NCI-H1092 (cell line): ENCODE results near the gene TSPAN11.
A peak's percentile ranks its signal among the peaks of the same experiment; 100 is the strongest.

Source experiments
- DNase-seq: peaks from one replicate; lab custom pipeline; 2025; lab: John Stamatoyannopoulos, UW

Gene TSPAN11

DNA sequence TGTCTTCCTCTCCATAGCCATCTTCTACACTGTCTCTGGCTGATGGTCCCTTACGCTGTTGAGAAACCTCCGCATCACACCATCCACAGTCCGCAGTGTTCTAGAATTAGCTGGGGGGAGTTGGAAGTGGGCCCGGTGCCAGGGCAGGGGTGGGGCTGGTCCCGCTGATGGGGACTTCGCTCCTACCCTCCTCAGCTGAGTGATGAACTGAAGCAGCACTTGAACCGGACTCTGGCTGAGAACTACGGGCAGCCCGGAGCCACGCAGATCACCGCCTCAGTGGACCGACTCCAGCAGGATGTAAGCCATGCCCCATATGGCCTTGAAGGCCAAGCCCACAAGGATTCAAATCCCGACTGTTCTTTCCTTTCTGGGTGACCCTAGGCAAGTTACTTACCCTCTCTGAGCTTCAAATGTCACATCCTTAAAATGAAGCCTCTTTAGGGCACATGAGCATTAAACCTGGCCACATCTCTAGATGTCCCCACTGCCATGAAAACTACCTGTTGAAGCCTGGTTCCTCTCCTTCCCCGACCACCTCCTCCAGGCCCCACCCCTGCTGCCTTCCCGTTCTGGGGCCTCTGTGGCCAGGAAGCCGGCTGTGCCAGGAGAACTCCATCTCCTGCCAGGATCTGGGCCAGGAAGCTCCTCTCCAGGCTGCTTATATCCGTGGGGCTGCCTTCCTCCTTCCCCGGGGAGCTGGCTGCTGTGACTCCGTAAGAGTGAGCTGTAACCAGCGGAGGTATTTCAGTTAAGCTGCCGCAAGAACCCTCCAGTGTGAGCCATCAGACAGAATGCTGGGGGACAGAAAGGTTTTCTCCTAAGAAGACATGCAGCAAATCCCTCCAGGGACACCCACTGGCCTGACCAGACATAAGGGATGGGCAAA is 53.1 kb downstream of the TSPAN11 start:
- DNase-seq, result no peak

DNA sequence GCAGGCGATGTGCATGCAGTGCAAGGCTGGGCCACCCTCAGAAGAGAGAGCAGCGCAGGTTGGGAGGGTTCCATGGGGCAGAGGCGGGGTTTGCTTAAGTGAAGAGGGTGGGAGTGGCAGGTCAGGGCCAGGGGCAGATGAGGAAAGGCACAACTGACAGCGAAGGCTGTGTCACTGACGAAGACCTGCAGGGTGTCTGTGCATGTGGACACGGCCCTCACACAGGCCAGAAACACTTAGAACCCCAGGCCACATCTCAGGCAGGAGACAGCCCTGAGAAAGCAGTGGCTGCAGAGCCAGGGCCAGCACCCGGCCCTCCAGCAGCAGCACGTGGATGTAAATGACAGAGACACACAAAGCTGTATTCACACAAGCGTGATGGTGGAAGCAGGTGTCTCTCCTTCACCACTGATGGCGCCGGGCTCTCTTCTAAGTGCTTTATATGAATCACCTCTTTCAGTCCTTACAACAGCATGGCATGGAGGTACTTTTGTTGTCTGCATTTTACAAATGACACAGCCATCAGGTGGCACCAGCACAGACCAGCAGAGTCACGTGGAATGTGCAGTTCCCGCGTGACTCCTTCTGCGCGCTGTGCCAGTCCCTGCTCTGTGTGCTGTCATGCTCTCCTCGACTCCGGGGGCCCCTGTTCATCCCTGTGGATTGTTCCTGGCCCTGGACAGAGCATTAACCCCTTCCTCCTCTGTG is 54.6 kb downstream of the TSPAN11 start:
- no peak for DNase-seq

DNA sequence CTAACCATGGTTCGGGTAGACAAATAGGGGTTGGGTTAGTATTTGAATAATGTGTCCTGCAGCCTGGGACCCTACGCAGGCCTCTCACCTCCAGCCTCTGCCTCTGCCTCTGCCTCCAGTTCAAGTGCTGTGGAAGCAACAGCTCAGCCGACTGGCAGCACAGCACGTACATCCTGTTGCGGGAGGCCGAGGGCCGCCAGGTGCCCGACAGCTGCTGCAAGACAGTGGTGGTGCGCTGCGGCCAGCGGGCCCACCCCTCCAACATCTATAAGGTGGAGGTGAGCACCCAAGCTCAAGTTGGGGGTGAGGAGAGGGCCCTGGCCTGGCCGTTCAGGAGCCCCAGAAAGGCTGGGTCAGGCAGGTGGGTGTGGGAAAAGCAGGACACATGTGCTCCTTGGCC is 55.9 kb downstream of the TSPAN11 start:
- DNase-seq, result no peak

DNA sequence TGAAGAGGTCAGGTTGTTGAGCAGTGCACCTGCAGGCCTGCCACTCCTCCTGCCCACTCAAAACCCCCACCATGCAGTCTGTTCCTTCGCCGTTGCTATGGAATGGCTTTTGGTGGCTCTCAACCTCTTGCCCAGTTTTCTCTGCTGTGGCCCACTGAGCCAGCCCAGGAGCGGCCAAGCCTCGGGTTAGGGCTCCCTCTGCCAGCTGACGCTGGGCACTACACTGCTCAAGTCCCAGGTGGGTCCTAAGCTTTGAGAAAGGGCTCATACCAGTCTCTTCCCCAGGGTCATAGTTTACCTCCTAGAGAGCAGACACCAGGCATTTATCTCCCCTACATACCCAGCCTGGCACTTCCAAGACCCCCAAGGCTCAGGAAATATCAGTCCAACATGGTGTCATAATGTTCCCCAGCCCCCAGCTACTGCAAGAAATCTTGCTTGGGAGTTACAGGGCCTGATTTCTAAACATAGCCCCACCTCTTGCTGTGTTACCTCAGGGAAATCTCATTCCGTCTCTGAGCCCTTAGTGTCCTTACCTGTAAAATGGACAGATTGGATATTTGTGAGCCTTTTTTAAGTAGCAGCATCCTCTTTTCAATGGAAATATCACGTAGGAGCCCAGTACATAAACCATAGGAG is 59.4 kb downstream of the TSPAN11 start:
- peak; percentile 59 for DNase-seq

DNA sequence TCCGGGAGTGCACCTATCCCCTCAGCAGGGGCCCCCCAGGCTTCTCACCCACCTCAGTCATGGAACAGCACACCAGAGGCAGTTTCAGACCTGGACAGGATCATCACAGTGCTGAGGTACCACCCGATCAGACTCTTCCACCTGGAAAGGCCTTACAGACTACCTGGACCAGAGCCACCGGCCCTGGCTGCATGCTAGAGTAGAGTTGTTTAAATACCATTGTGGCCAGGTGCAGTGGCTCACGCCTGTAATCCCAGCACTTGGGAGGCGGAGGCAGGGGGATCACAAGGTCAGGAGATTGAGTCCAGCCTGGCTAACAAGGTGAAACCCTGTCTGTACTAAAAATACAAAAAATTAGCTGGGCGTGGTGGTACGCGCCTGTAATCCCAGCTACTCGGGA is 61.5 kb downstream of the TSPAN11 start:
- no peak for DNase-seq

DNA sequence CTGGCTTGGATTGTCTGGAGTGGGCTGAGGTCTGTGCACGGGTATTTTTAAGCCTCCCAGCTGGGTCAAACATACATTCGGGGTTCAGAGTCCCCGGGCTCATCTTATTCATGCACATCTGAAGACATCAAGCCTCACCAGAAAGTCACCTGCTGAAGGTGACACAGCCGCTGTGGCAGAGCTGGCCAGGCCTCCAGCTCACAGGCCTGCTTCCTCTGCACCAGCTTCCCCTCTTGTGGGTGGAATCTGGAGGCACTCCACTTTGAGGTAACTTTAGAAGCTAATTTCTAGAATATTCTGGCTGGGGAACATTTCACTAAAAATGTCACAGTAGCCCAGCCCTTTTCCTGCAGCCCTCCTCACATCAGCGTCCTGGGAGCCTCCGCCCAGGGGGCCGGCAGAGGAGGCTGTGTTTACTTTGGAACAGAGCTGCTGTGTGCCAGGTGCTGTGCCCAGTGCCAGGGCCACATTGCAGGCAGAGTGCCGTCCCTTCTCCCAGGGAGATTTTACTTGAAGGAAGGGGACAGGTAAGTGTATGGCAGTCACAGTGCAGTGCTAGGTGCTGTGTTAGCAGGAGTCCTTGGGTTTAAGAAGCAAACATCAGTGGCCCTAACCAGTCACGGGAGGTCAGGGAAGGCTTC is 62.2 kb downstream of the TSPAN11 start:
- peak; percentile 11 for DNase-seq

DNA sequence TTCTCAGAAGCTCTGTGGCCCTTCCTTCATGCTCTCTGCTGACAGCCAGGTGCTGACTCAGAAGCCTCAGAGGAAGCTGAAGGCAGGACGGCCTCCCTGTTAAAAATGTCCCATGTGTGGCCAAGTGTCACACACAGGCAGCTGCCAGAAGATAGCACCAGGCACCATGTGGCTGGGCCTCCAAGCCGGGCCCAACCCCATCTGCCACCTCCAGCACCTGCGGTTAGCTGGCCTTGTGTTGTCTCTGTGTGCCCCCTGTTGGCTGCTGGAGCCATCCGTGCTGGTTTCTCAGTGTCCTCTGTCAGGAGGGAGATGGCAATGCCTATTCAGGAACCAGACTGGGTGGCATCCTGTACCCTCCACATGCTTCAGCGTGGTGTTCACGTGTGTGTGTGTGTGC is 63.2 kb downstream of the TSPAN11 start:
- peak; percentile 63 for DNase-seq

DNA sequence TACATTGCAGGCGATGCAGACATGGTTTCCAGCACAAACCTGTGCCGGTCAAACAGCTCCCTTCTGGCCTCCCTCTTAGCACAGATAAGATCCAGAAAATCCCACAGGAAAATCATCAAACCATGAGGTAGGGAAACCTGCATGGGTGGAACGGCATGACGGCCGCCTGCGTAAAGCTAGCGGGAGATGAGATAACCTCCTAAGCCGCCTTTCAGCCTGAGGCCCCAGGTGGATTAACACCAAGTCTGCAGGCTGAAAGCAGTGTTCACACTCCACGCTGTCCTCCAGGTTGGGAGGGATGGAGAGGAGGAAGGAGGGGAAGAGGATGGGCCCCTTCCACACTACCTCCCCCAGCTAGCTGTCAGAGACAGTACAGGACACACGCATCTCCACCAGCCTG is 63.8 kb downstream of the TSPAN11 start:
- DNase-seq, result no peak

DNA sequence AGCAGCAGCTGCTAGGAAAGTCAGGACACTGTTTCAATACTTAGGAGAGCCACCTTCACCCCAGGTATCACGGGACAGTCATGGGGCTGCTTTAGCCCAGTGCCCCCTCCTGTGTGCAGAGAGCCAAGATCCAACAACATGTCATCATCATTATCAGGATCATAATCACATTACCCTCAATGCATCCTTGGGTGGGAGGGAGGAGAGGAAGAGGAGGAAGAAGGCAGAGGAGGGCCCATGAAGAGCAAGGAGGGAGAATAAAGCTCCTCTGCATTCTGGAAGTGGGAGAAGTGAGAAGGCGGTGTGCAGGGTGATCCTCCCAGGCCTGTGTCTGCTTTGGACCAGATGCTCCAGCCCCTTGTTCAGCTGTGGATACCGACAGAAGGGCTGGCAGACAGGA is 64.2 kb downstream of the TSPAN11 start:
- no peak for DNase-seq

DNA sequence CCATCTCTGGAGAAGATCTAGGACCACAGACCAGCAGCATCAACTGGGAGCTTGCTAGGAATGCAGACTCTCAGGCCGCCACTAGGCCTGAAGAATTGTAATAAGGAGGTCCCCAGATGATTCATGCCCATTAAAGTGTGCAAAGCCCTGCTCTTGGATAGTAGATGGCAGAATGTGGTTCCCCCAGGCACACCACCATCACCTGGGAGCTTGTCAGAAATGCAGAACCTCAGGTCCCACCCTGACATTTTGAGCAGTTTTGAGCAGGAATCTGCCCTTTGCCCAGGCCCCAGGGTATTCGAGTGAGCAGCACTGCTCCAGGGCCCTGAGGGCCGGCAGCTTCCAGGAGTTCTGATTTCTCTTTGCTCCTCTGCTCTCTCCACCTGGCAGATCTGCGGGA is 64.9 kb downstream of the TSPAN11 start:
- no peak for DNase-seq

DNA sequence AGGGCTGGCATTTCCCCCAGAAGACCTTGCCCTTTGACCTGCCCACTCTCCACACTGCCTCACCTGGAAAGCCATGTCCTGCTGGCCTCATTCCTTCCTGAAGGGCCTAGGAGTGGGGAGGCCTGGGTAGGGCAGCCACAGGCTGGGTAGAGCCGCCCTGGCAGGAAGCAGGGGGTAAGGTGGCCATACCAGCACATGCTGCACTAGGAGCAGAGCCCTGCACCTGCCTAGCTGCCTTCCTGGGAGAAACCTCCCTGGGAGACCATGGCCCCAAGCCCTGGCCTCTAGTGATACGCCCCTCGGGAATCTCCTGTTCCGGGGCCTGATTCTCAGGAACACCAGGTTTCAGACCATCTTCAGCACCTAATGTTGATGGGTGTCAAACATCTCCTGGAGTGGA is 65.8 kb downstream of the TSPAN11 start:
- DNase-seq, result no peak

DNA sequence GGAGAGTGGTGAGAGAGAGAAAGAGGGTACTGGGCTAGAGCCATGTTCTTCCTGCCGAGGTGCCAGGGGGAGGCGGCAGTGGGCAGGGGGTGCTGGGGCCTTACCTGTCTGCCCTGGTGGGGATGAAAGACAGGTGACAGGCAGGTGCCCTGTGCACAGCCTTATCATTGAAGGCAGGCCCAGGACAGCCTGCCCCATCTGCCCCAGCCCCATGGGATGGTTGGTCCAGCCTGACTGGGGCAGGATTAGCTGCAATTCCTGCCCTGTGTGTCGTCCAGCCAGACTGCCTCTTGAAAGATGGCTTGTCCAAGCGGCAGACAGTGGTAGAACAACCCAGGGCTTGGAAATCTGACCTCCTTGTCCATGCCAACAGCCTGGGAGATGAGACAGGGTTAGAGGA is 67.2 kb downstream of the TSPAN11 start:
- DNase-seq, result no peak

DNA sequence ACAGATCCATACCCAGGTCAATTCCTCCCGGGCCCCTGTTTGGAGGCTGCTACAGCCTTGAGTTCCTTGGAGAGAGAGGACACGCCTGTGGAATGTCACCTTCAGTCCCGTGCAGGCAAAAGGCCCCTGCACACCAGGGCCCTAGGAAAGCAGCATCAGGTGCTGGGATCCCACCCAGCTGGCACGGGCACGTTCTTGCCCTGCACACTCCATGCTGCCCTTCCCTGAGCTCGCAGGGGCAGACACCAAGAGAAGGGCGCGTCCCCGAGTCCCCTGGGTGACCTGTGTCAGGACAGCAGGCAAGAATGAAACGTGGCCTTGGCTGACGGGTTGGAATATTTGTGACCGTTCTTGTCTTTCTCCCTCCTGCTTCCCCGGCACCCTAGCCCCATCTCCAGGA is 67.7 kb downstream of the TSPAN11 start:
- no peak for DNase-seq

DNA sequence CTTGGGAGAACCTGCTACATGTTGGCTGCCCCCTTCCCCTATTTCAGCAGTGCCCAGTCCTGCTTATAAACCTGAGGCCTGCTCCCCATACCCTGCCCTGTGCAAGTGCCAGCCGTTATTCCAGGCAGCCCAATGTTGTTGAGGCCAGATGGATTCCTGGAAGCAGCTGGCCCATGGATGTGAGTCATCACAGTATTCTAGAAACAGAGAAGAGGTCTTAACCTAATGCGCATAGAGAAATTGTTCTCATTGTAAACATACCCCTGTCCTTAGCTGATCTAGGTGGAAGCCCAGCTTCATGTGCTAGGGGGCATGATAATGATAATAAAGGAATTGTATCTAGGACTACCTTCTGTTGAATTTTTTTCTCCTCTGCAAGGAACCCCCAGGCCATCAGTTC is 69.7 kb downstream of the TSPAN11 start:
- DNase-seq, result no peak

DNA sequence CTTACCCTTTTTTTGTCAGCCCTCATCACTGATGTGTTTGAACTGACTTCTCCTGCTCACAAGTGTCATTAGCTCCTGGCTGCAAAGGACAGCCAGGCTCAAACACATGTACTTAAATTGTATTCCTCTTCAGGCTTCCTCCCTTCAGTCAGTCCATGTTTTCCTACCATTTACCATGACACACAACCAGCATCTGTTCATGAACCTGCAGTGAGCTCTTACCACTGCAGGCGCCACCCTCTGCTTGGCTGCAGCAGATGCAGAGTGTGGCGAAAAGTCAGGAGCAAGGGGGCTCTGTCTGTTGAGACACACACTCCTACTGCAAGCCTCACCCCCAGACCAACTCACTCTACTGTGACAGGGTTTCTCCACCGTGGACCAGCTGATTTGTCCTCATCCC is 70.2 kb downstream of the TSPAN11 start:
- DNase-seq, result no peak

DNA sequence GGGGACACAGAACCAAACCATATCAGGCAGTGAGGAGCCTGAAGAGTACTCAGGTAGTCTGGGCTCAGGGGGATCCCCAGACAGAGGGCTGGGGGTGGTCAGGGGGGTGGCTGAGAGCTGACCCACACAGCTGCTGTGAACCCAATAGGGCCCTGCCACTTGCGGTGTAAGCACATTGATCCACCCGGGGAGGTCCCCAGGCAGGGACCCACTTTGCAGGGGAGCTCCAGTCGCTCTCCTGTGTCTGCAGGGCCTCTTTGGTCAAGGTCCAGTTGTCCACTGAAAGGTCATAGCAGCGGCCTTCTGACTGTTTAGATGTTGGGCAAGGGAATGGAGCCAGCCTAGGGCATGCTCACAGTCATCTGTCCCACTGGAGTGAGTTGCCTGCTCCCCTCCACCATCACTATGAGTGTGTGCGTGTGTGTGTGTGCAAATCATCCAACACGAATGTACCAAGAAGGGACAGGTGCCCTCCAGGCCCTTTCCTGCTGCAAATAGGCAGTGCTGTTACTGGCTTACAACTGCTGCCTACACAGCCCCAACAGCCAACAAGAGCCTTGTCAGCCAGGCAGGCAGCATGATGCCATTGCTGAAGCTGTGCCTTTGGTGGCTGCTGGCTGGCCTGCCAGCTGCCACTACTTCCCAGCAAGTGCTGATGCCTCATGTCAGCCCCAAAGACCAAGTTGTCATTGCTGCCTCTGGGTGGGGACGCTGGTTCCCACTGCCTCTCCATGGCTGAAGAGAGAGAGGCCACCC is 71.3 kb downstream of the TSPAN11 start:
- no peak for DNase-seq

DNA sequence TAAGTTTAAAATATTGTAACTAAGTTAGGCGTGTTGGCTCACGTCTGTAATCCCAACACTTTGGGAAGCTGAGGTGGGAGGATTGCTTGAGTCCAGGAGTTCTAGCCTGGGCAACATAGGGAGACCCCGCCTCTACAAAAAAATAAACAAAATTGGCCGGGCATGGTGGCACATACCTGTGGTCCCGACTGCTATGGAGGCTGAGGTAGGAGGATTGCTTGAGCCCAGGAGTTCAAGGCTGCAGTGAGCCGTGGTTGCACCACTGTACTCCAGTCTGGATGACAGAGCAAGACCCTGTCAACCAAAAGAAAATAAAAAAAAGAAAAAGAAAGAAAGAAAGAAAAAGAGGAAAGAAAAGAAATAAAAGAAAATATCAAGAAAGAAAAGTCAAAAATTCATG is 72.5 kb downstream of the TSPAN11 start:
- no peak for DNase-seq

DNA sequence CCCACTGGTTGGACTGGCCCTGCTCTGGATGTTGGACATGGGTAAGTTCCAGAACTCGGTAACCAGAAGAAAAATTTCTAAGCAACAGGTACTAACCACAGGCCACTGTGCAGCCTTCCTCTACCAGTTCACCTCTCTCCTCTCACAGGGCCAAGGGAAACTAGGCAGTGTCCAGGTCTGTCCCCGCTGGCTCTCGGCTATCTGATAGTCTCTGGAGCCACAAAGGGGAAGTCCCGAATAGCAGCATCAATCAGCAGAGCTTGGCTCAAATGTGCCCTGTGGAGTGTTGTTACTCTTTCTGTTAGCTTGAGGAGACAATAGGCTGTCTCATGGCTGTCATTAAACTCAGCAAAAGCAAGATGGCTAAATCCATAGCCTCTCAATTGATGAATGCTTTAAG is 73.2 kb downstream of the TSPAN11 start:
- DNase-seq, result no peak

DNA sequence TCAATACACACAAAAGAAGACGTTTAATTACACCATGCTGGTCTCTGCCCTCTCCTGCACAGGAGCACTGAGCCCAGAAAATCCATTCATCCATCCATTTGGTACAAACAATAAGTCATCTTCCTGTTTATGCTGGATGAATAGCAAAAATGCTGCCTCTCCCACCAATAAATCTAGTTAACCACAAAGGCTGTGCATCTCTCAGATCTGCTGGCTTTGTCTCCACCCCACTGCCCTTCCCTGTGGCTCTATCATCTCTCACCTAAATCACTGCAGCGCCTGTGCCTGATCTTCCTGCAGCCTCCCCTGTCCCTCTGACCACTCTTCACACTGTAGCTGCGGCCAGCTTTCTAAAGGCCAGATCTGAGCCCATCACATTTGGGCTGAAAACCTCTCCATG is 74.2 kb downstream of the TSPAN11 start:
- no peak for DNase-seq

DNA sequence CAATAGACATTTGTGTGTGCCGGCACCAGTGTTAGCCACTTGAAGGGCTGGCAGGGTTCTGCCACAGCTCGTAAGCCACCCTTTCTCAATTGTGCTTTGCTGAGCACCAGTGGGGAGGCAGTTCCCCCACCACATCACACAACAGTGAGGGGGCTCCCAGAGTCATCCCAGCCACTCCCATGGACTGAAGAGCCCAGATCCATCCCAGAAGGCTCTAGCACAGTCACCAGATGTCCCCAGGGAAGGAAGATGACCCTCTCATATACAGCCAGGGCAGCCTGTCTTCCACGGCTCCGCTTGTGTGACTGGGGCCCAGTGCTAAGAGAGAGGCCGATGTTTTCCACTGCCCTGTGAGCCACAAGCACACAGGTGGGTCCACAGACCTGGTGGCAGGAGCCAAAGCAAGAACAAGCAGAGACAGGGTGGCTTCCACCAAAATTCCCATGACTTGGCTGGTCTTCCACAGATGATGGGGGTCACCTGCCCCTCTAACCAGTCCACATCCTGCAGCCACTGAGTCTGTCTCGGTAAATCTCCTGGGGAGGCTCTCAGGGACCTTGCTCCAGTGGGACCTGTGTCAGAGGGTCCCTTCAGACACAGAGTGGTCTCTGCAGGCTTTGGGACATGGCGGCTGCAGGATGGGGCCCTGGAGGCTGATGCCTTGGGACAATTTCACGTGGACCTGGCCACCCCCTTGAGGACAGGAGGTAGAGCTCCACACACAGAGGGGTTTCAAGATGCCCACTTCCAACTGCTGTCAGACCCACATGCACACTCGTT is 75.2 kb downstream of the TSPAN11 start:
- DNase-seq, result no peak

DNA sequence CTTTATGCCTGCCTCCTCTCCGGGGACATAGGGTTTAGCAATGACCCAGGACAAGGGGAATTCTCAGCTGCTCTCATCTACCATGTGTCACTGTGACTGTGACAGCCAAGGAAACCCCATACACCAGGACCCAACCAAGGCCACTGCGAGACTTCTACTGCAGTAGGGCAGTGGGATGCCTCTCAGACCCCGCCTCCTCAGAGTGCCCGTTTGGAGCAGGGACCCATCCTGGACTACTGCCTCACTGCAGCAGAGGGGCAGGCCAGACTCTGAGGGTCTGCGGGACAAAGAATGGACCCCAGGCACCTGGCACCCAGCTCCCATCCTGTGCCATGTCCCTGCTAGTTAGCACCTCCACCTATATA is 75.8 kb downstream of the TSPAN11 start:
- DNase-seq, result no peak
